HCT116 (cell line): Measurements from ENCODE around the gene ZNF140.

ENCODE experiments used
- CEBPB ChIP-seq: IDR thresholded peaks from 2 replicates; pipeline ENCODE4 v1.6.1; 2012; ENCODE audit warnings: low read depth
- CTCF ChIP-seq, 3 experiments: fragments of 200-600 bp in 1 of 3; sonication (generic) in 1 of 3; IDR thresholded peaks in 2 of 3; conservative IDR thresholded peaks in 1 of 3; 2 replicates each; pipeline ENCODE4 v1.5.1; 2012 to 2017; ENCODE audit warnings: low read depth in 2 of 3, low read length in 2 of 3, antibody characterized with exemption in 1 of 3, borderline replicate concordance in 1 of 3, control low read depth in 1 of 3, mild to moderate bottlenecking in 1 of 3, mixed read lengths in 1 of 3, mixed run types in 1 of 3, moderate library complexity in 1 of 3; ENCODE audit not compliant: insufficient read depth in 1 of 3
- EGR1 ChIP-seq: IDR thresholded peaks from 2 replicates; pipeline ENCODE4 v1.6.1; 2012; ENCODE audit warnings: low read depth
- EZH2 ChIP-seq: fragments of 200-600 bp; sonication (generic); IDR thresholded peaks from 2 replicates; pipeline ENCODE4 v1.6.1; 2017; ENCODE audit warnings: antibody characterized with exemption, mixed run types
- POLR2A ChIP-seq: IDR thresholded peaks from 2 replicates; pipeline ENCODE4 v1.7.0; 2011; ENCODE audit warnings: borderline replicate concordance; ENCODE audit not compliant: insufficient read depth, insufficient read length; ENCODE audit errors: extremely low read depth
- POLR2AphosphoS5 ChIP-seq: IDR thresholded peaks from 2 replicates; pipeline ENCODE4 v1.6.1; 2011; ENCODE audit warnings: mild to moderate bottlenecking, low read depth, low read length, moderate library complexity
- REST ChIP-seq: IDR thresholded peaks from 2 replicates; pipeline ENCODE4 v1.6.1; 2012; ENCODE audit warnings: low read depth

GRCh38 chr12:133129368-133130037 lies 48.8 kb downstream of the ZNF140 start:
- TF ChIP-seq CTCF (IDR thresholded peaks at IDR 0.05 in 2 of 3, conservative IDR thresholded peaks at IDR 0.05 in 1 of 3; ENCODE audit: borderline replicate concordance in 1 of 3, insufficient read depth in 1 of 3, low read depth in 2 of 3, low read length in 2 of 3) = no peak
- TF ChIP-seq POLR2A = no peak
- no peak for TF ChIP-seq CEBPB
- no peak for TF ChIP-seq EGR1
- TF ChIP-seq POLR2AphosphoS5 = no peak
- TF ChIP-seq REST = no peak
- no peak for TF ChIP-seq EZH2
